Measurements from ENCODE around the gene SLC14A1. TPM values are rescaled to one million over a fixed set of nuclear protein-coding genes. Genes with fewer than 3 reads are reported as not detected.

Gene SLC14A1
- total and polyA plus RNA-seq, 10 of the 15 experiments (the other 5 are each of a cell fraction or from before 2014, with no cell fraction given), result 0.06 to 0.67 (median 0.10) TPM; not detected in 2

- TF ChIP-seq SIN3A (IDR thresholded peaks at IDR 0.05; ENCODE audit: low read depth, low read length), result no peak
- no peak for TF ChIP-seq POLR2A (IDR thresholded peaks at IDR 0.05; ENCODE audit: low read depth, low read length)
- no peak for TF ChIP-seq ATF7 (IDR thresholded peaks at IDR 0.05; ENCODE audit: low read depth)
- no peak for TF ChIP-seq SMAD1 (IDR thresholded peaks at IDR 0.05; ENCODE audit: low read depth, partially characterized antibody)
- no peak for TF ChIP-seq E4F1 (IDR thresholded peaks at IDR 0.05; ENCODE audit: borderline replicate concordance, partially characterized antibody)
- no peak for TF ChIP-seq MAX (IDR thresholded peaks at IDR 0.05; ENCODE audit: low read depth, low read length)
- no peak for TF ChIP-seq ASH2L (IDR thresholded peaks at IDR 0.05; ENCODE audit: borderline replicate concordance, low read depth)
- TF ChIP-seq JUND (IDR thresholded peaks at IDR 0.05; ENCODE audit: low read depth, low read length), result no peak
- TF ChIP-seq MTA2 (IDR thresholded peaks at IDR 0.05; ENCODE audit: low read depth), result no peak
- TF ChIP-seq SP1 (IDR thresholded peaks at IDR 0.05; ENCODE audit: low read depth, low read length), result no peak
- no peak for TF ChIP-seq HDAC6 (IDR thresholded peaks at IDR 0.05; ENCODE audit: unreplicated experiment)
Observed at GRCh38 chr18:45734505-45734904, 10.5 kb downstream of the SLC14A1 start (continued).

GRCh38 chr18:45734944-45735343 is 11.0 kb downstream of the SLC14A1 start:
- H4K20me1 ChIP-seq (ENCODE audit: control insufficient read depth, insufficient read depth), result no peaks in the 10 kb centered on the region
- no peaks in the 10 kb centered on the region for H3K9me3 ChIP-seq (replicated peaks; ENCODE audit: control insufficient read depth, insufficient read depth, low read length)
- no peaks in the 10 kb centered on the region for H3K36me3 ChIP-seq (ENCODE audit: control insufficient read depth in 2 of 2, insufficient read depth in 2 of 2, low read length in 1 of 2)
- no peak for FAIRE-seq
- ChIA-PET SMC1A (ENCODE audit: uncharacterized antibody, unreplicated experiment) (interaction anchor here (1.3 kb wide), 1 partner anchor 8 kb away, joined by 3 read pairs; no protein-coding TSS in a partner anchor), RAD21 (ENCODE audit: unreplicated experiment) (no interaction called here), POLR2A (no interaction called here), CTCF (interaction anchor here (0.6 to 1.5 kb wide), 4 partner anchors 10 to 146 kb away, joined by 3 to 6 read pairs (median 4); no protein-coding TSS in a partner anchor)
- in situ Hi-C loops (cut with MboI) (no loop called here), intact Hi-C loops (cut with micrococcal nuclease; ENCODE audit: unreplicated experiment) (no loop called here)
- ATAC-seq, result no peak
- BruUV-seq (replicated peaks), result no TSS peak
- DNase-seq (ENCODE audit: low read depth, low spot score), result no peak
- no peak overlapping the region for H3K9ac ChIP-seq (ENCODE audit: control insufficient read depth, insufficient read depth, low read length)
- H2AFZ ChIP-seq (ENCODE audit: control insufficient read depth, low read depth, low read length), result no peak overlapping the region
- no peak overlapping the region for H3K27ac ChIP-seq (ENCODE audit: control insufficient read depth, insufficient read depth)
- no peaks in the 10 kb centered on the region for H3K4me1 ChIP-seq (ENCODE audit: control insufficient read depth, insufficient read depth, low read length)
- 40% methylated on average over 6 of the region's 6 CpGs for WGBS (ENCODE audit: insufficient coverage, insufficient replicate concordance, low lambda C conversion rate, missing lambda C conversion rate)
- no peaks in the 10 kb centered on the region for H3K79me2 ChIP-seq (ENCODE audit: control insufficient read depth, insufficient read depth, low read length)
- peaks cover 0 to 5% of the 10 kb centered on the region in 2 experiments; a peak in 2 of 4 replicates for H3K27me3 ChIP-seq (replicated peaks in 1 of 2; ENCODE audit: control insufficient read depth in 2 of 2, insufficient read depth in 2 of 2, low read length in 1 of 2)
- H3K4me2 ChIP-seq (ENCODE audit: control insufficient read depth, insufficient read depth), result no peak overlapping the region
- H3K4me3 ChIP-seq, result no peak overlapping the region
- TF ChIP-seq PKNOX1 (IDR thresholded peaks at IDR 0.05) (no peak), ESRRA (IDR thresholded peaks at IDR 0.05; ENCODE audit: low read length) (no peak), ELK1 (IDR thresholded peaks at IDR 0.05; ENCODE audit: low read depth, low read length) (no peak), HDGF (IDR thresholded peaks at IDR 0.05) (no peak), POLR2A (IDR thresholded peaks at IDR 0.05; ENCODE audit: low read depth, low read length) (no peak), ZNF207 (IDR thresholded peaks at IDR 0.05; ENCODE audit: borderline replicate concordance) (no peak), CHD1 (IDR thresholded peaks at IDR 0.05; ENCODE audit: low read depth, low read length) (no peak), IRF3 (IDR thresholded peaks at IDR 0.05) (no peak), BMI1 (IDR thresholded peaks at IDR 0.05; ENCODE audit: borderline replicate concordance) (no peak), CBX5 (IDR thresholded peaks at IDR 0.05; ENCODE audit: low read depth) (no peak)
